Esophagus muscularis mucosa (tissue), 4 donors: ENCODE results near the gene KCNQ1. TPM values are rescaled to one million over a fixed set of nuclear protein-coding genes. Genes with fewer than 3 reads are reported as not detected.

ENCODE experiments used
- DNase-seq: peaks from one replicate; pipeline ENCODE4 v3.0.0-alpha.2; 2017; ENCODE audit errors: extremely low spot score
- H3K27ac ChIP-seq, 4 donors: fragments of 200-600 bp; sonication (generic); replicated peaks in 1 of 4; 1 replicate in 3 of 4; 2 replicates in 1 of 4; pipeline ENCODE4 v1.5.1; 2016 to 2019; ENCODE audit warnings: mild to moderate bottlenecking in 1 of 4
- H3K27me3 ChIP-seq, 4 donors: fragments of 200-600 bp; sonication (generic); one replicate each; pipeline versions ENCODE4 v1.5.1 to v1.6.0; 2016 to 2019
- H3K36me3 ChIP-seq, 4 donors: fragments of 200-600 bp; sonication (generic); one replicate each; pipeline ENCODE4 v1.5.1; 2016 to 2019
- H3K4me1 ChIP-seq, 4 donors: fragments of 200-600 bp; sonication (generic); one replicate each; pipeline ENCODE4 v1.5.1; 2016 to 2019
- H3K4me3 ChIP-seq, 4 donors: fragments of 200-600 bp; sonication (generic); 1 replicate in 2 of 4; 2 replicates in 2 of 4; pipeline ENCODE4 v1.5.1; 2016 to 2019; ENCODE audit warnings: mild to moderate bottlenecking in 4 of 4, moderate library complexity in 1 of 4
- H3K9me3 ChIP-seq, 4 donors: fragments of 200-600 bp; sonication (generic); 1 replicate in 3 of 4; 2 replicates in 1 of 4; pipeline ENCODE4 v1.5.1; 2016 to 2019
- EP300 ChIP-seq: sonication (generic); formaldehyde crosslinking; IDR thresholded peaks from one replicate; pipeline ENCODE4 v1.6.1; 2017; ENCODE audit warnings: antibody characterized with exemption
- POLR2A ChIP-seq: fragments of 450-650 bp; IDR thresholded peaks from one replicate; pipeline ENCODE4 v1.6.1; 2017; ENCODE audit warnings: antibody characterized with exemption, moderate library complexity, mild to moderate bottlenecking, low read depth
- POLR2AphosphoS5 ChIP-seq, 2 donors: sonication (generic); formaldehyde crosslinking; IDR thresholded peaks; one replicate each; pipeline ENCODE4 v1.6.1; 2017; ENCODE audit warnings: antibody characterized with exemption in 2 of 2
- WGBS: methylation state at CpG from one replicate; pipeline ENCODE4 v1.1.5; 2018; 5-methylcytosine and 5-hydroxymethylcytosine counted together
- intact Hi-C: fragments of 100-400 bp; cut with DNase I; formaldehyde crosslinking; loops from one replicate; pipeline ENCODE4 v1.15.1; 2023
- total RNA-seq, 4 donors: library from RNA; depleted of rRNA; stranded (reverse); fragments of >200 nt; gene quantifications; one replicate each; pipeline versions ENCODE4 v1.1.0 to v1.2.1, GENCODE V29; 2016
- TF ChIP-seq, protein P1 (sequence below), 3 experiments: fragments of 200-600 bp in 2 of 3; fragments of 450-650 bp in 1 of 3; sonication (generic) in 2 of 3; IDR thresholded peaks; one replicate each; pipeline ENCODE4 v1.5.1; 2017 to 2019; ENCODE audit warnings: antibody characterized with exemption in 3 of 3, mild to moderate bottlenecking in 2 of 3, moderate library complexity in 1 of 3

Gene KCNQ1
- total RNA-seq, 4 donors from 2014 or later, result 2.1 to 5.9 (median 4.3) TPM

DNA sequence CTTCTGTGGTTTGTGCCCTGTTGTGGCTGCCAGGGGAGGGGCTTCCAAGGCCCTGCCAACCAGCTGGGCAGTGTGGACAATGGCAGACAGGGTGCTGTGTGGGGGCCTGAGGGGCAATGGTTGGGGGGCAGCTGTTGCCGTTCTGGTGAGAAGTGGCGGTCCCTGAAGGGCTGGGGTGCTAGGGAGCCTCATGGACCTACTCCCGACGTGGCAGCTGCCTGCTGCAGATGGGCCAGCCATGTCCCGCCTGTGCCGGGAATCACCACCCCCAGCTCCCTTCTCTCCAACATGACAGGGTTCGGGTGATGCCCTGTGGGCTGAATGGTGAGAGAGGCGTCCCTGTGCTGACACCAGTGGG is 74.2 kb downstream of the KCNQ1 start:
- Histone ChIP-seq H3K27me3 (peaks cover 0 to 30% (median 0%) of the 10 kb centered on the region in 4 donors), H3K4me3 (no peak overlapping the region), H3K4me1 (peaks cover 0 to 9% (median 0%) of the 10 kb centered on the region in 4 donors), H3K9me3 (no peaks in the 10 kb centered on the region), H3K27ac (no peak overlapping the region), H3K36me3 (no peaks in the 10 kb centered on the region)
- TF ChIP-seq POLR2A, result no peak
- no peak for TF ChIP-seq EP300
- TF ChIP-seq, protein P1, sequence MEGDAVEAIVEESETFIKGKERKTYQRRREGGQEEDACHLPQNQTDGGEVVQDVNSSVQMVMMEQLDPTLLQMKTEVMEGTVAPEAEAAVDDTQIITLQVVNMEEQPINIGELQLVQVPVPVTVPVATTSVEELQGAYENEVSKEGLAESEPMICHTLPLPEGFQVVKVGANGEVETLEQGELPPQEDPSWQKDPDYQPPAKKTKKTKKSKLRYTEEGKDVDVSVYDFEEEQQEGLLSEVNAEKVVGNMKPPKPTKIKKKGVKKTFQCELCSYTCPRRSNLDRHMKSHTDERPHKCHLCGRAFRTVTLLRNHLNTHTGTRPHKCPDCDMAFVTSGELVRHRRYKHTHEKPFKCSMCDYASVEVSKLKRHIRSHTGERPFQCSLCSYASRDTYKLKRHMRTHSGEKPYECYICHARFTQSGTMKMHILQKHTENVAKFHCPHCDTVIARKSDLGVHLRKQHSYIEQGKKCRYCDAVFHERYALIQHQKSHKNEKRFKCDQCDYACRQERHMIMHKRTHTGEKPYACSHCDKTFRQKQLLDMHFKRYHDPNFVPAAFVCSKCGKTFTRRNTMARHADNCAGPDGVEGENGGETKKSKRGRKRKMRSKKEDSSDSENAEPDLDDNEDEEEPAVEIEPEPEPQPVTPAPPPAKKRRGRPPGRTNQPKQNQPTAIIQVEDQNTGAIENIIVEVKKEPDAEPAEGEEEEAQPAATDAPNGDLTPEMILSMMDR (IDR thresholded peaks at IDR 0.05), result no peak
- TF ChIP-seq POLR2AphosphoS5 (IDR thresholded peaks at IDR 0.05), result no peak
- 75% methylated on average over 4 of the region's 8 CpGs for WGBS
- no peak for DNase-seq
- intact Hi-C loops, result no loop called here

DNA sequence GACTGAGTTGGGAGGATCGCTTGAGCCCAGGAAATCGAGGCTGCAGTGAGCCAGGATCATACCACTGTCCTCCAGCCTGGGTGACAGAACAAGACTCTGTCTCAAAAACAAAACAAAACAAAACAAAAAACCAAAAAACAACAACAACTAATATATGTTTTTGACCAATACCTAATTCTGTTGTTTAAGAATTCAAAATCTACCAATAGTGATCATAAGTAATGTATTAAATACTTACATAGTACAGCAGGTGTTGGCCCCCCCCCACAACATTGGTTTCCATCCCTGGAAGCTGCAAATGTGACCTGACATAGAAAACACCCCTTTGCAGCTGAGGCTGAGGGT is 74.7 kb downstream of the KCNQ1 start:
- Histone ChIP-seq H3K4me3 (no peak overlapping the region), H3K9me3 (no peaks in the 10 kb centered on the region), H3K27ac (no peak overlapping the region), H3K27me3 (peaks cover 0 to 35% (median 0%) of the 10 kb centered on the region in 4 donors), H3K36me3 (no peaks in the 10 kb centered on the region), H3K4me1 (peaks cover 0 to 12% (median under 1%) of the 10 kb centered on the region in 4 donors)
- intact Hi-C loops, result no loop called here
- WGBS, result 76% methylated on average over 2 of the region's 2 CpGs
- DNase-seq, result no peak
- TF ChIP-seq POLR2AphosphoS5 (IDR thresholded peaks at IDR 0.05), result no peak
- no peak for TF ChIP-seq EP300
- TF ChIP-seq, protein P1 (IDR thresholded peaks at IDR 0.05), result no peak
- TF ChIP-seq POLR2A, result no peak

GRCh38 chr11:2519862-2520735 is 75.3 kb downstream of the KCNQ1 start:
- Histone ChIP-seq H3K4me1 (peaks cover 0 to 17% (median 4%) of the 10 kb centered on the region in 4 donors), H3K4me3 (no peak overlapping the region), H3K27me3 (peaks cover 0 to 37% (median 0%) of the 10 kb centered on the region in 4 donors), H3K27ac (no peak overlapping the region), H3K36me3 (no peaks in the 10 kb centered on the region), H3K9me3 (no peaks in the 10 kb centered on the region)
- TF ChIP-seq POLR2AphosphoS5 (IDR thresholded peaks at IDR 0.05) (no peak), POLR2A (no peak), EP300 (no peak)
- TF ChIP-seq, protein P1 (IDR thresholded peaks at IDR 0.05), result no peak
- DNase-seq, result no peak
- intact Hi-C loops, result no loop called here
- 82% methylated on average over 3 of the region's 24 CpGs for WGBS

- no peak for TF ChIP-seq POLR2AphosphoS5 (IDR thresholded peaks at IDR 0.05)
- TF ChIP-seq EP300, result no peak
- no peak for TF ChIP-seq POLR2A
- TF ChIP-seq, protein P1 (IDR thresholded peaks at IDR 0.05), result no peak
- H3K36me3 ChIP-seq, result no peaks in the 10 kb centered on the region
Measured at GRCh38 chr11:2520736-2521035, 75.9 kb downstream of the KCNQ1 start.

More at GRCh38 chr11:2520736-2521035, 75.9 kb downstream of the KCNQ1 start:
- H3K9me3 ChIP-seq, result no peaks in the 10 kb centered on the region
- DNase-seq, result no peak
- 80% methylated on average over 7 of the region's 7 CpGs for WGBS
- peaks cover 0 to 39% (median 0%) of the 10 kb centered on the region in 4 donors for H3K27me3 ChIP-seq
- H3K4me1 ChIP-seq, result peaks cover 0 to 15% (median 4%) of the 10 kb centered on the region in 4 donors
- intact Hi-C loops, result no loop called here
- H3K27ac ChIP-seq, result no peak overlapping the region
- H3K4me3 ChIP-seq, result no peak overlapping the region
